Measurements from ENCODE around the gene OTOP1. TPM values are rescaled to one million over a fixed set of nuclear protein-coding genes. Genes with fewer than 3 reads are reported as not detected.

OTOP1 gene
- total RNA-seq, 5 donors from 2014 or later (not counting 1 experiment from before 2014, with no cell fraction given): not detected

Other genes starting within 250 kb of the OTOP1 start
- gene TMEM128, start 21.3 kb upstream of the OTOP1 start, total RNA-seq: 10 to 100 TPM in 4 of 5 donors, 1 to 10 TPM in 1; 9.9 to 22.8 (median 16.7) TPM
- gene LYAR, start 63.2 kb upstream of the OTOP1 start, total RNA-seq: 10 to 100 TPM; 21.0 to 46.3 (median 31.7) TPM
- 10 to 100 TPM in 3 of 5 donors, 1 to 10 TPM in 2; 7.9 to 17.1 (median 11.4) TPM for gene ZBTB49, start 63.3 kb upstream of the OTOP1 start, total RNA-seq
- gene NSG1, start 160.2 kb upstream of the OTOP1 start, total RNA-seq: 10 to 100 TPM; 14.2 to 42.8 (median 19.2) TPM